PC-9 (cell line): ENCODE data around the gene C10orf120. TPM values are rescaled to one million over a fixed set of nuclear protein-coding genes. Genes with fewer than 3 reads are reported as not detected.

Source experiments
- BruUV-seq: library from RNA; stranded (reverse); fragments of 400-500 nt; replicated peaks from 2 replicates; lab custom pipeline; 2021; lab: Mats Ljungman, UMichigan
- CTCF ChIA-PET: fragments of 300-600 bp; sonication (Branson Sonifier 250); formaldehyde crosslinking; loops from one replicate; lab custom pipeline; 2022; ENCODE audit warnings: antibody characterized with exemption; lab: Charles Lee
- POLR2A ChIA-PET: fragments of 300-600 bp; sonication (Branson Sonifier 250); formaldehyde crosslinking; loops from one replicate; lab custom pipeline; 2022; ENCODE audit warnings: antibody characterized with exemption; ENCODE audit not compliant: unreplicated experiment; lab: Charles Lee
- DNase-seq, 2 experiments: peaks; one replicate each; pipeline versions ENCODE4 v3.0.0 to v3.0.0-alpha.2; 2015 to 2022; ENCODE audit warnings: mixed read lengths in 1 of 2
- H2AFZ ChIP-seq: fragments of 200-600 bp; sonication (generic); 2 replicates; pipeline ENCODE4 v1.8.1; 2017; ENCODE audit warnings: antibody characterized with exemption
- H3F3A ChIP-seq: fragments of 200-600 bp; sonication (generic); 2 replicates; pipeline ENCODE4 v1.8.1; 2017; ENCODE audit warnings: antibody characterized with exemption, mild to moderate bottlenecking, low read depth; ENCODE audit not compliant: insufficient read depth
- H3K27ac ChIP-seq: fragments of 200-600 bp; sonication (generic); 2 replicates; pipeline ENCODE4 v1.6.1; 2016; ENCODE audit warnings: mixed run types
- H3K27me3 ChIP-seq: fragments of 200-600 bp; sonication (generic); 2 replicates; pipeline ENCODE4 v1.6.1; 2016; ENCODE audit warnings: low read depth, mixed run types; ENCODE audit not compliant: insufficient read depth
- H3K36me3 ChIP-seq: fragments of 200-600 bp; sonication (generic); 2 replicates; pipeline ENCODE4 v1.6.1; 2016; ENCODE audit warnings: low read depth, mixed run types
- H3K4me1 ChIP-seq: fragments of 200-600 bp; sonication (generic); replicated peaks from 2 replicates; pipeline ENCODE4 v1.6.1; 2016; ENCODE audit warnings: mixed run types; ENCODE audit not compliant: insufficient read depth
- H3K4me2 ChIP-seq: fragments of 200-600 bp; sonication (generic); 2 replicates; pipeline ENCODE4 v1.6.1; 2017; ENCODE audit warnings: mixed run types
- H3K4me3 ChIP-seq: fragments of 200-600 bp; sonication (generic); 2 replicates; pipeline ENCODE4 v1.6.1; 2016; ENCODE audit warnings: mixed run types
- H3K79me2 ChIP-seq: fragments of 200-600 bp; sonication (generic); 2 replicates; pipeline ENCODE4 v1.6.1; 2017; ENCODE audit warnings: low read depth, mixed run types
- H3K9me2 ChIP-seq: fragments of 200-600 bp; sonication (generic); 2 replicates; pipeline ENCODE4 v1.8.1; 2017; ENCODE audit warnings: mild to moderate bottlenecking; ENCODE audit not compliant: insufficient read depth
- H3K9me3 ChIP-seq: fragments of 200-600 bp; sonication (generic); 2 replicates; pipeline ENCODE4 v1.8.1; 2016; ENCODE audit warnings: low read depth; ENCODE audit not compliant: insufficient read depth
- H4K20me1 ChIP-seq: fragments of 200-600 bp; sonication (generic); 2 replicates; pipeline ENCODE4 v1.8.1; 2017; ENCODE audit not compliant: insufficient read depth
- EZH2 ChIP-seq: fragments of 200-600 bp; sonication (generic); IDR thresholded peaks from 2 replicates; pipeline ENCODE4 v1.8.0; 2017; ENCODE audit warnings: antibody characterized with exemption, low read depth
- intact Hi-C: fragments of 100-400 bp; cut with micrococcal nuclease; formaldehyde crosslinking; loops from one replicate; pipeline ENCODE4 v1.10.0; 2022; ENCODE audit not compliant: unreplicated experiment
- total RNA-seq: library from RNA; stranded (reverse); gene quantifications from 2 replicates; pipeline ENCODE4 v1.2.3, GENCODE V29; 2021
- TF ChIP-seq, protein P1 (sequence below): fragments of 200-600 bp; sonication (generic); conservative IDR thresholded peaks from 2 replicates; pipeline ENCODE4 v1.6.1; 2017; ENCODE audit warnings: mixed run types, antibody characterized with exemption, mild to moderate bottlenecking, moderate library complexity

The C10orf120 gene
- total RNA-seq, 1 experiment from 2014 or later = not detected

DNA sequence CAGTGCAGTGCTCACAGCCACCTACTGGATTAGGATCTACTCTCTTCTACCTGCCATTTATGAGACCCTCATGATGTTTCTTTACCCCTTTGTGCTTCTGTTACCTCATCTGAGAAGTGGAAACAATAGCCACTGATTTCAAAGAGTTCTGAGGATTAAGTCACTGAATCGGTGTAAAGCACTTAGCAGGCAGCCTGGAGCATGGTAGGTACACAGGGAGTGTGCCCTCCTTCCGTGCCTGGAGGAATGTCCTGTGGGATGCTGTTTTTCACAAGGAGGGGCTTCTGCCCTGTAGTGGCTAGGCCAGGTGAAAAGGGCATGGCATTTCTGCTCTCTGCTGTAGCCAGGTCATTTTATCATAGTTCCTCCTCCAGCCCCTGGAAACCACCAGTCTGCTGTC is 44.6 kb upstream of the C10orf120 start:
- Histone ChIP-seq H2AFZ (no peak overlapping the region), H3K4me1 (no peaks in the 10 kb centered on the region), H3K9me3 (no peaks in the 10 kb centered on the region), H4K20me1 (no peaks in the 10 kb centered on the region), H3K9me2 (no peaks in the 10 kb centered on the region), H3K4me2 (no peak overlapping the region), H3K36me3 (no peaks in the 10 kb centered on the region), H3F3A (no peaks in the 10 kb centered on the region), H3K4me3 (no peak overlapping the region), H3K27me3 (peaks cover 17% of the 10 kb centered on the region), H3K79me2 (no peaks in the 10 kb centered on the region), H3K27ac (no peak overlapping the region)
- BruUV-seq = no TSS peak
- DNase-seq = no peak
- intact Hi-C loops = no loop called here
- TF ChIP-seq, protein P1, sequence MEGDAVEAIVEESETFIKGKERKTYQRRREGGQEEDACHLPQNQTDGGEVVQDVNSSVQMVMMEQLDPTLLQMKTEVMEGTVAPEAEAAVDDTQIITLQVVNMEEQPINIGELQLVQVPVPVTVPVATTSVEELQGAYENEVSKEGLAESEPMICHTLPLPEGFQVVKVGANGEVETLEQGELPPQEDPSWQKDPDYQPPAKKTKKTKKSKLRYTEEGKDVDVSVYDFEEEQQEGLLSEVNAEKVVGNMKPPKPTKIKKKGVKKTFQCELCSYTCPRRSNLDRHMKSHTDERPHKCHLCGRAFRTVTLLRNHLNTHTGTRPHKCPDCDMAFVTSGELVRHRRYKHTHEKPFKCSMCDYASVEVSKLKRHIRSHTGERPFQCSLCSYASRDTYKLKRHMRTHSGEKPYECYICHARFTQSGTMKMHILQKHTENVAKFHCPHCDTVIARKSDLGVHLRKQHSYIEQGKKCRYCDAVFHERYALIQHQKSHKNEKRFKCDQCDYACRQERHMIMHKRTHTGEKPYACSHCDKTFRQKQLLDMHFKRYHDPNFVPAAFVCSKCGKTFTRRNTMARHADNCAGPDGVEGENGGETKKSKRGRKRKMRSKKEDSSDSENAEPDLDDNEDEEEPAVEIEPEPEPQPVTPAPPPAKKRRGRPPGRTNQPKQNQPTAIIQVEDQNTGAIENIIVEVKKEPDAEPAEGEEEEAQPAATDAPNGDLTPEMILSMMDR = no peak
- no peak for TF ChIP-seq EZH2
- ChIA-PET POLR2A (no interaction called here), CTCF (no interaction called here)

DNA sequence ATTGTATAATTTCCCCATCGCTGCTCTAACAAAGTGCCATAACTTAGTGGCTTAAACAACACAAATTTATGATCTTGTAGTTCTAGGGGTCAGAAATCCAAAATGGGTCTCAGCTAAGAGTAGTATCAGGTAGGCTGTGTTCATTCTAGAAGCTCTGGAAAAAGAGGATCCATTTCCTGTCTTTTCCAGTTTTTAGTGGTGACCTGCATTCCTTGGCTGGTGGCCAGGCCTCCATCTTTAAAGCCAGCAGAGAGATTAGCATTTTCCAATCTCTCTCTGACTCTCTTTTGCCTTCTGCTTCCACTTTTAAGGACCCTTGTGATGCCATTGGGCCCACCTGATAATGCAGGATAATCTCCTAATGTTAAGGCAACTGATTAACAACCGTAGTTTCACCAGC is 41.0 kb upstream of the C10orf120 start:
- no peaks in the 10 kb centered on the region for H3K9me2 ChIP-seq
- POLR2A ChIA-PET = no interaction called here
- H3F3A ChIP-seq = no peaks in the 10 kb centered on the region
- intact Hi-C loops = no loop called here
- no peak for TF ChIP-seq EZH2
- TF ChIP-seq, protein P1 = no peak
- H3K27ac ChIP-seq = no peak overlapping the region
- no peak overlapping the region for H2AFZ ChIP-seq
- no peak overlapping the region for H3K4me3 ChIP-seq
- H3K79me2 ChIP-seq = no peaks in the 10 kb centered on the region
- no peaks in the 10 kb centered on the region for H3K36me3 ChIP-seq
- no peaks in the 10 kb centered on the region for H4K20me1 ChIP-seq
- DNase-seq = no peak
- H3K4me1 ChIP-seq = no peaks in the 10 kb centered on the region
- H3K9me3 ChIP-seq = no peaks in the 10 kb centered on the region
- BruUV-seq = no TSS peak
- CTCF ChIA-PET = no interaction called here
- H3K4me2 ChIP-seq = no peak overlapping the region
- H3K27me3 ChIP-seq = peaks cover 12% of the 10 kb centered on the region

DNA sequence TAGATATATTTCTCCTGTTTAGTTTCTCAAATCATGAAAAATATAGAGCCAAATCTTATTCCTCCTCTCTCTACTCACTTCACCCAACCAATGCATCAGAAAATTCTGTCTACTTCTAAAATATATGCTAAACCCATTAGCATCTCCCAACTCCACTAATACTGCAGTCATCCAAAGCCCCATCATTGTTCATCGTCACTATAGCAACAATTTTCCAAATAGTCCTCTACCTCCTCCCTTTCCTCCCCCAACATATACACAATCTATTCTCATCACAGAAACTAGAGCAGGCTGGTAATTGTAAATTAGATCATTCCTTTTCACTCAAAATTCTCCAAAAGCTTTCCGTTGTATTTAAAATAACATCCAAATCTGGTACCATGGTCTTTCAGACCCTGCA is 38.4 kb upstream of the C10orf120 start:
- intact Hi-C loops = no loop called here
- Histone ChIP-seq H2AFZ (no peak overlapping the region), H3F3A (no peaks in the 10 kb centered on the region), H3K4me2 (no peak overlapping the region), H3K9me2 (no peaks in the 10 kb centered on the region), H3K36me3 (no peaks in the 10 kb centered on the region), H3K9me3 (no peaks in the 10 kb centered on the region), H4K20me1 (no peaks in the 10 kb centered on the region), H3K27me3 (peaks cover 5% of the 10 kb centered on the region), H3K79me2 (no peaks in the 10 kb centered on the region), H3K27ac (no peak overlapping the region), H3K4me3 (no peak overlapping the region), H3K4me1 (no peaks in the 10 kb centered on the region)
- no TSS peak for BruUV-seq
- TF ChIP-seq, protein P1 = no peak
- no peak for TF ChIP-seq EZH2
- no peak for DNase-seq
- POLR2A ChIA-PET = no interaction called here
- CTCF ChIA-PET = no interaction called here
